HCT116 (cell line): ENCODE measurements around the gene FOXS1. TPM values are rescaled to one million over a fixed set of nuclear protein-coding genes. Genes with fewer than 3 reads are reported as not detected.

Source experiments
- ATAC-seq: fragments of 200-7000 bp; cut with Tn5 transposase; 2 replicates; pipeline ENCODE4 v1.9.1; 2020; ENCODE audit warnings: mild to moderate bottlenecking, moderate library complexity
- BruUV-seq: library from RNA; stranded (reverse); fragments of 400-500 nt; replicated peaks from 2 replicates; lab custom pipeline; 2021; lab: Mats Ljungman, UMichigan
- CTCF ChIA-PET: fragments of 300-600 bp; sonication (Branson Sonifier 250); formaldehyde crosslinking; loops from one replicate; lab custom pipeline; 2021; ENCODE audit warnings: antibody characterized with exemption; lab: Charles Lee
- POLR2A ChIA-PET: fragments of 300-600, 350-600 bp; sonication (Branson Sonifier 250); formaldehyde crosslinking; loops from one replicate; lab custom pipeline; 2021; ENCODE audit warnings: antibody characterized with exemption; lab: Charles Lee
- RAD21 ChIA-PET, 2 experiments: fragments of 300-600 bp; sonication (Branson Sonifier 250); formaldehyde crosslinking; loops; one replicate each; lab custom pipeline; 2023; ENCODE audit warnings: low total read pairs in 2 of 2; ENCODE audit not compliant: uncharacterized antibody in 2 of 2, unreplicated experiment in 2 of 2, low non-redundant PET in 1 of 2; lab: Charles Lee
- DNase-seq: peaks from one replicate; pipeline ENCODE4 v3.0.0-alpha.2; 2010; ENCODE audit warnings: low read depth, low spot score
- H2AFZ ChIP-seq: fragments of 200-600 bp; shearing (Covaris generic), sonication (generic); 2 replicates; pipeline ENCODE4 v1.6.1; 2017; ENCODE audit warnings: low read depth, mixed run types, mixed read lengths, antibody characterized with exemption, low read length; ENCODE audit not compliant: poor library complexity, severe bottlenecking
- H3K27ac ChIP-seq: 2 replicates; pipeline ENCODE4 v1.5.1; 2012; ENCODE audit warnings: low read depth, low read length
- H3K27me3 ChIP-seq: fragments of 200-600 bp; sonication (generic); 2 replicates; pipeline ENCODE4 v1.6.1; 2016; ENCODE audit warnings: mixed run types, low read length, mixed read lengths; ENCODE audit not compliant: insufficient read depth
- H3K36me3 ChIP-seq, 2 experiments: fragments of 200-500 bp in 1 of 2; fragments of 200-600 bp in 1 of 2; sonication (Bioruptor generic) in 1 of 2; sonication (generic) in 1 of 2; 2 replicates each; pipeline versions ENCODE4 v1.5.1 to v1.6.1; 2014 to 2016; ENCODE audit warnings: low read length in 2 of 2, inconsistent platforms in 1 of 2, mixed read lengths in 1 of 2, mixed run types in 1 of 2; ENCODE audit not compliant: insufficient read depth in 2 of 2, control insufficient read depth in 1 of 2
- H3K4me1 ChIP-seq, 2 experiments: fragments of 200-600 bp in 1 of 2; sonication (generic) in 1 of 2; 2 replicates each; pipeline versions ENCODE4 v1.5.1 to v1.6.1; 2012 to 2017; ENCODE audit warnings: low read length in 2 of 2, inconsistent platforms in 1 of 2, mild to moderate bottlenecking in 1 of 2, mixed read lengths in 1 of 2, mixed run types in 1 of 2, moderate library complexity in 1 of 2; ENCODE audit not compliant: insufficient read depth in 2 of 2, control insufficient read depth in 1 of 2
- H3K4me2 ChIP-seq: fragments of 200-600 bp; sonication (generic); 2 replicates; pipeline ENCODE4 v1.6.1; 2017; ENCODE audit warnings: mixed run types, low read length, mixed read lengths
- H3K4me3 ChIP-seq, 2 experiments: fragments of 200-600 bp in 1 of 2; sonication (generic) in 1 of 2; replicated peaks in 1 of 2; 2 replicates each; pipeline ENCODE4 v1.5.1; 2011 to 2016; ENCODE audit warnings: low read length in 2 of 2, control low read depth in 1 of 2, low read depth in 1 of 2, mild to moderate bottlenecking in 1 of 2, mixed read lengths in 1 of 2, mixed run types in 1 of 2
- H3K79me2 ChIP-seq: fragments of 200-600 bp; sonication (generic); 2 replicates; pipeline ENCODE4 v1.6.1; 2017; ENCODE audit warnings: mild to moderate bottlenecking, mixed run types, low read length, moderate library complexity, mixed read lengths; ENCODE audit not compliant: insufficient read depth
- H3K9ac ChIP-seq: fragments of 200-600 bp; sonication (generic); 2 replicates; pipeline ENCODE4 v1.6.1; 2016; ENCODE audit warnings: low read length, mixed read lengths
- H3K9me2 ChIP-seq: fragments of 200-600 bp; sonication (generic), shearing (Covaris generic); 2 replicates; pipeline ENCODE4 v1.6.1; 2017; ENCODE audit warnings: mixed run types, mild to moderate bottlenecking, moderate library complexity; ENCODE audit not compliant: insufficient read depth
- H3K9me3 ChIP-seq, 2 experiments: fragments of 200-500 bp in 1 of 2; fragments of 200-600 bp in 1 of 2; sonication (Bioruptor generic) in 1 of 2; sonication (generic) in 1 of 2; 2 replicates each; pipeline ENCODE4 v1.6.1; 2014 to 2017; ENCODE audit warnings: low read length in 2 of 2, mixed read lengths in 2 of 2, inconsistent platforms in 1 of 2, low read depth in 1 of 2, mild to moderate bottlenecking in 1 of 2, mixed run types in 1 of 2, moderate library complexity in 1 of 2; ENCODE audit not compliant: control insufficient read depth in 1 of 2, insufficient read depth in 1 of 2
- H4K20me1 ChIP-seq: fragments of 200-600 bp; sonication (generic), shearing (Covaris generic); 2 replicates; pipeline ENCODE4 v1.6.1; 2017; ENCODE audit warnings: mixed run types, mild to moderate bottlenecking, moderate library complexity; ENCODE audit not compliant: insufficient read depth
- ATF3 ChIP-seq: IDR thresholded peaks from 2 replicates; pipeline ENCODE4 v1.6.1; 2012
- CBX3 ChIP-seq: IDR thresholded peaks from 2 replicates; pipeline ENCODE4 v1.6.1; 2012; ENCODE audit warnings: low read depth
- CEBPB ChIP-seq: IDR thresholded peaks from 2 replicates; pipeline ENCODE4 v1.6.1; 2012; ENCODE audit warnings: low read depth
- EZH2 ChIP-seq: fragments of 200-600 bp; sonication (generic); IDR thresholded peaks from 2 replicates; pipeline ENCODE4 v1.6.1; 2017; ENCODE audit warnings: antibody characterized with exemption, mixed run types
- EZH2phosphoT487 ChIP-seq: fragments of 200-600 bp; IDR thresholded peaks from 2 replicates; pipeline ENCODE4 v1.6.1; 2018; ENCODE audit warnings: antibody characterized with exemption, borderline replicate concordance
- FOSL1 ChIP-seq: IDR thresholded peaks from 2 replicates; pipeline ENCODE4 v1.6.1; 2012; ENCODE audit warnings: low read depth
- POLR2AphosphoS5 ChIP-seq: IDR thresholded peaks from 2 replicates; pipeline ENCODE4 v1.6.1; 2011; ENCODE audit warnings: mild to moderate bottlenecking, low read depth, low read length, moderate library complexity
- REST ChIP-seq: IDR thresholded peaks from 2 replicates; pipeline ENCODE4 v1.6.1; 2012; ENCODE audit warnings: low read depth
- SIN3A ChIP-seq: IDR thresholded peaks from 2 replicates; pipeline ENCODE4 v1.6.1; 2012; ENCODE audit warnings: low read depth
- SP1 ChIP-seq: IDR thresholded peaks from 2 replicates; pipeline ENCODE4 v1.6.1; 2012; ENCODE audit warnings: low read depth
- SRF ChIP-seq: IDR thresholded peaks from 2 replicates; pipeline ENCODE4 v1.6.1; 2012; ENCODE audit warnings: low read depth
- TCF7L2 ChIP-seq: IDR thresholded peaks from 2 replicates; pipeline ENCODE4 v1.7.0; 2011; ENCODE audit warnings: borderline replicate concordance, inconsistent platforms; ENCODE audit not compliant: insufficient read depth, insufficient read length; ENCODE audit errors: extremely low read depth
- YY1 ChIP-seq: IDR thresholded peaks from 2 replicates; pipeline ENCODE4 v1.6.1; 2011; ENCODE audit warnings: low read length, low read depth, moderate library complexity, mild to moderate bottlenecking; ENCODE audit not compliant: insufficient replicate concordance; ENCODE audit errors: extremely low read depth
- ZFX ChIP-seq: fragments of 450-650 bp; IDR thresholded peaks from 2 replicates; pipeline ENCODE4 v1.6.1; 2017
- ZNF274 ChIP-seq: fragments of 200-500 bp; sonication (Bioruptor generic); IDR thresholded peaks from 2 replicates; pipeline ENCODE4 v1.6.1; 2014; ENCODE audit warnings: mild to moderate bottlenecking, low read depth, low read length, inconsistent platforms
- intact Hi-C: fragments of 100-400 bp; cut with micrococcal nuclease; formaldehyde crosslinking; loops from 2 replicates; pipeline ENCODE4 v1.10.0; 2022
- total RNA-seq: library from RNA; stranded (reverse); gene quantifications from one replicate; pipeline ENCODE4 v1.2.1, GENCODE V29; 2021; ENCODE audit not compliant: unreplicated experiment
- TF ChIP-seq, protein P1 (sequence below), 3 experiments: fragments of 200-600 bp in 1 of 3; sonication (generic) in 1 of 3; IDR thresholded peaks in 2 of 3; conservative IDR thresholded peaks in 1 of 3; 2 replicates each; pipeline ENCODE4 v1.5.1; 2012 to 2017; ENCODE audit warnings: low read depth in 2 of 3, low read length in 2 of 3, antibody characterized with exemption in 1 of 3, borderline replicate concordance in 1 of 3, control low read depth in 1 of 3, mild to moderate bottlenecking in 1 of 3, mixed read lengths in 1 of 3, mixed run types in 1 of 3, moderate library complexity in 1 of 3; ENCODE audit not compliant: insufficient read depth in 1 of 3

FOXS1 gene
- total RNA-seq, 1 experiment from 2014 or later, result not detected

- TF ChIP-seq ATF3 (no peak), POLR2AphosphoS5 (no peak), CBX3 (no peak), SRF (no peak), EZH2 (no peak), CEBPB (no peak), YY1 (no peak), SIN3A (no peak)
- TF ChIP-seq, protein P1, sequence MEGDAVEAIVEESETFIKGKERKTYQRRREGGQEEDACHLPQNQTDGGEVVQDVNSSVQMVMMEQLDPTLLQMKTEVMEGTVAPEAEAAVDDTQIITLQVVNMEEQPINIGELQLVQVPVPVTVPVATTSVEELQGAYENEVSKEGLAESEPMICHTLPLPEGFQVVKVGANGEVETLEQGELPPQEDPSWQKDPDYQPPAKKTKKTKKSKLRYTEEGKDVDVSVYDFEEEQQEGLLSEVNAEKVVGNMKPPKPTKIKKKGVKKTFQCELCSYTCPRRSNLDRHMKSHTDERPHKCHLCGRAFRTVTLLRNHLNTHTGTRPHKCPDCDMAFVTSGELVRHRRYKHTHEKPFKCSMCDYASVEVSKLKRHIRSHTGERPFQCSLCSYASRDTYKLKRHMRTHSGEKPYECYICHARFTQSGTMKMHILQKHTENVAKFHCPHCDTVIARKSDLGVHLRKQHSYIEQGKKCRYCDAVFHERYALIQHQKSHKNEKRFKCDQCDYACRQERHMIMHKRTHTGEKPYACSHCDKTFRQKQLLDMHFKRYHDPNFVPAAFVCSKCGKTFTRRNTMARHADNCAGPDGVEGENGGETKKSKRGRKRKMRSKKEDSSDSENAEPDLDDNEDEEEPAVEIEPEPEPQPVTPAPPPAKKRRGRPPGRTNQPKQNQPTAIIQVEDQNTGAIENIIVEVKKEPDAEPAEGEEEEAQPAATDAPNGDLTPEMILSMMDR (IDR thresholded peaks at IDR 0.05 in 2 of 3, conservative IDR thresholded peaks at IDR 0.05 in 1 of 3; ENCODE audit: borderline replicate concordance in 1 of 3, insufficient read depth in 1 of 3, low read depth in 2 of 3, low read length in 2 of 3), result no peak
Observed at GRCh38 chr20:31838646-31839292, 6.6 kb downstream of the FOXS1 start (continued).

DNA sequence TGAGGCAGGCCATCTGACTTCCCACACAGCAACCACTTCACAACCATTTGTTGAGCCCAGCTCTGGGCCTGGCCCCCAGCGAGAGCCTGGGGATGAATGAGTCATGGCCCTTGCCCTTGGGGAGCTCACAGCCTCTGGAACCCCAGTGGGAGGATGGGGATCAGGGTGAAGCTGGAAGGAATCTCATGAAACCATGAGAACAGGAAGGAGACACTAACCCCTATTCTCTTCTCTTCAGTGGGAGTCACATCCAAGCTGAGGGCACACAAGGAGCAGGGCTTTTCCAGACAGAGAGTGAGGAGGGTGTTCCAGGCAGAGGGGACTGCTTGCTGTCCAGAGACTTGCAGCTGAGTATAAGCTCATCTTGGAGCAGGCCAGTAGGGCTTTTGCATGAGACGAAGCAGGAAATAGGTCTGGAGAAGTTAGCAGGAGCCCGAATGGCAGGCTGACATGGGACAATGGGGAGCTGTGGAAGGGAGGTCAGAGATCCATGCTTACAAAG lies 7.5 kb downstream of the FOXS1 start:
- no peak overlapping the region for H3K4me3 ChIP-seq
- no peak overlapping the region for H3K27ac ChIP-seq
- no peaks in the 10 kb centered on the region for H3K36me3 ChIP-seq
- H2AFZ ChIP-seq, result no peak overlapping the region
- intact Hi-C loops, result no loop called here
- no peak for ATAC-seq
- POLR2A ChIA-PET, result no interaction called here
- DNase-seq, result no peak
- H3K79me2 ChIP-seq, result no peaks in the 10 kb centered on the region
- no peaks in the 10 kb centered on the region for H3K9me2 ChIP-seq
- no peaks in the 10 kb centered on the region for H4K20me1 ChIP-seq
- no peaks in the 10 kb centered on the region for H3K9me3 ChIP-seq
- peaks cover 31 to 63% of the 10 kb centered on the region in 2 experiments for H3K4me1 ChIP-seq
- no peak overlapping the region for H3K4me2 ChIP-seq
- no TSS peak for BruUV-seq
- RAD21 ChIA-PET, result no interaction called here
- CTCF ChIA-PET, result interaction anchor here (0.8 to 3.4 kb wide), 6 partner anchors 9 to 194 kb away, joined by 3 to 20 read pairs (median 4); no protein-coding TSS in a partner anchor
- H3K9ac ChIP-seq, result no peak overlapping the region
- no peaks in the 10 kb centered on the region for H3K27me3 ChIP-seq
- TF ChIP-seq REST (no peak), ZNF274 (no peak), EZH2phosphoT487 (no peak), SIN3A (no peak), YY1 (no peak), CEBPB (no peak), FOSL1 (no peak), ZFX (no peak), SP1 (no peak), TCF7L2 (no peak), CBX3 (no peak)
- TF ChIP-seq, protein P1 (IDR thresholded peaks at IDR 0.05 in 2 of 3, conservative IDR thresholded peaks at IDR 0.05 in 1 of 3; ENCODE audit: borderline replicate concordance in 1 of 3, insufficient read depth in 1 of 3, low read depth in 2 of 3, low read length in 2 of 3), result no peak
